ENCODE data around the gene BCLAF1.
A peak's percentile ranks its signal among the peaks of the same experiment; 100 is the strongest.

BCLAF1 gene

DNA sequence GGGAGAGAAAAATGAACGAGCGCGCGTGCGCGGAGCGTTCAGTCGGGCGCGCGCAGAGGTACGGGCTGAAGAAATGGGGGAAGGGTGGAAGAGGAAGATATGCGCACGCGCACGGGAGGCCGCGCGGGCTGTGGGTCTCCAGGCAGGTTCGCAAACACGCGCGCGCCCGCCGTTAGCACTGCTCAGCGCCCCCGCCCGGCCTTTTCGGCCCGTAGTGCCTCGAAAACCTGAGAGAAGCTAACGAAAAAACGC is 393 bp downstream of the BCLAF1 start:
- DNase-seq: peak; percentile 92
- Histone ChIP-seq H3K4me3 (ENCODE audit: low read depth, low read length) (peak overlapping the region; percentile 94), H3K36me3 (peaks cover 21% of the 10 kb centered on the region), H3K27ac (peak overlapping the region; percentile 99), H3K27me3 (ENCODE audit: insufficient read depth, low read depth, severe bottlenecking) (no peaks in the 10 kb centered on the region), H3K9me3 (ENCODE audit: severe bottlenecking) (no peaks in the 10 kb centered on the region)
- TF ChIP-seq, protein P1, sequence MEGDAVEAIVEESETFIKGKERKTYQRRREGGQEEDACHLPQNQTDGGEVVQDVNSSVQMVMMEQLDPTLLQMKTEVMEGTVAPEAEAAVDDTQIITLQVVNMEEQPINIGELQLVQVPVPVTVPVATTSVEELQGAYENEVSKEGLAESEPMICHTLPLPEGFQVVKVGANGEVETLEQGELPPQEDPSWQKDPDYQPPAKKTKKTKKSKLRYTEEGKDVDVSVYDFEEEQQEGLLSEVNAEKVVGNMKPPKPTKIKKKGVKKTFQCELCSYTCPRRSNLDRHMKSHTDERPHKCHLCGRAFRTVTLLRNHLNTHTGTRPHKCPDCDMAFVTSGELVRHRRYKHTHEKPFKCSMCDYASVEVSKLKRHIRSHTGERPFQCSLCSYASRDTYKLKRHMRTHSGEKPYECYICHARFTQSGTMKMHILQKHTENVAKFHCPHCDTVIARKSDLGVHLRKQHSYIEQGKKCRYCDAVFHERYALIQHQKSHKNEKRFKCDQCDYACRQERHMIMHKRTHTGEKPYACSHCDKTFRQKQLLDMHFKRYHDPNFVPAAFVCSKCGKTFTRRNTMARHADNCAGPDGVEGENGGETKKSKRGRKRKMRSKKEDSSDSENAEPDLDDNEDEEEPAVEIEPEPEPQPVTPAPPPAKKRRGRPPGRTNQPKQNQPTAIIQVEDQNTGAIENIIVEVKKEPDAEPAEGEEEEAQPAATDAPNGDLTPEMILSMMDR (IDR thresholded peaks at IDR 0.05; ENCODE audit: low read depth, low read length): no peak

DNA sequence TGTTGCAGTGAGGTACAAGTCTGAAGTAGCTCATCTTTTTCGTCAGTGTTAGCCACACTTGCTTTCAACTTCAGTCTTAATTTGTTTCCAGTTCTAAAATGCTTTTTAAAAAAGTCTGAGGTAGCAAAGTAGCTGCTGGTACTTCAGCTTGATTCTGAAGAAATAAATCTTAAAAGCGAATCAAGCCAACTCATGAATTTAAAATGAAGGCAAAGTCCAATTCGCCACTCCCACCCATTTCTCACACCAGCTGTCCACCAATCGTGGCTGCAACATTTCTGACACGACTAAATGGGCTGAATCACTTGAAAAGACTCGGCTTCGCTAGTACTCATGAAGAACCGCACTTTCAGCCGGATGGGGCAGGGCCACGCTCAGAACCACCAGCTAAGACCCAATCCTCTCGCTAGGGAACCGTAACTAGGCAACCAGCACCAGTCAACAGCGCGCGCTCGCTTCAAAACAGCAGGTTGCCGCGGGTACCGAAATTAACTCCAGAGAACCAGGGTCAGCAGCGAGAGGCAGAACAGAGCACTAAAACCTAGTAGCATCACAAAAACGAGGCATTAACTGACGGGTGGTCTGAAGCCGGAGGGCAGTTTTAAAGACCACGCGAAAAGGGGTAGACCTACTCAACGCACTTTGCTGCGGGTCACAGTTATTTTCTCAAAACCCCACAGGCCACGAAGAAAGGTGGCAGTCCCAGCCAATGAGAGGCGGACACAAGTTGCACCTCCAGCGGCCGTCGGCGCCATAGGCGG is 900 bp downstream of the BCLAF1 start:
- TF ChIP-seq, protein P1 (IDR thresholded peaks at IDR 0.05; ENCODE audit: low read depth, low read length): 0 out of 2 replicates have a peak, but pooled peaks have one; percentile 7
- DNase-seq: peak; percentile 63
- Histone ChIP-seq H3K9me3 (ENCODE audit: severe bottlenecking) (no peaks in the 10 kb centered on the region), H3K27me3 (ENCODE audit: insufficient read depth, low read depth, severe bottlenecking) (no peaks in the 10 kb centered on the region), H3K36me3 (peaks cover 21% of the 10 kb centered on the region), H3K27ac (peak overlapping the region; percentile 99), H3K4me3 (ENCODE audit: low read depth, low read length) (peak overlapping the region; percentile 94)

DNA sequence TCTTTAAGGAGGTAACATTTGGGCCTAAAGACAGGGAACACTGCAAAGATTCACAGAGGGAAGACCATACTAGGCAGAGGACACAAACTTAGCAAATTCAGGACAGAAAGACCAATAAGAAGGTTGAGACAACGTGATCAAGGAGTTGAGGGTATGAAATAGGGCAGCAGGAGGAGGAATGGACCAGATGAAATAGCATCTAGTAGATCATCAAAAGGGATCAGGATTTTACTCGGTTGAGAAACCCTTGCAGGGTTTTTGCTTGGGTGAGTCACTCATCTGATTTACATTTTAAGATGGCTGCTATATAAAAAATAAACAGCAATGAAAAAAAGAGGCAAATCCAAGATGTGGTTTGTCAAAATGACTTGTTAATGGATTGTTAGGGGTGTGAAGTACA is 4.7 kb downstream of the BCLAF1 start:
- peaks cover 42% of the 10 kb centered on the region for H3K36me3 ChIP-seq
- H3K27me3 ChIP-seq (ENCODE audit: insufficient read depth, low read depth, severe bottlenecking): no peaks in the 10 kb centered on the region
- DNase-seq: no peak
- TF ChIP-seq, protein P1 (IDR thresholded peaks at IDR 0.05; ENCODE audit: low read depth, low read length): no peak
- no peaks in the 10 kb centered on the region for H3K9me3 ChIP-seq (ENCODE audit: severe bottlenecking)
- no peak overlapping the region for H3K27ac ChIP-seq
- no peak overlapping the region for H3K4me3 ChIP-seq (ENCODE audit: low read depth, low read length)

DNA sequence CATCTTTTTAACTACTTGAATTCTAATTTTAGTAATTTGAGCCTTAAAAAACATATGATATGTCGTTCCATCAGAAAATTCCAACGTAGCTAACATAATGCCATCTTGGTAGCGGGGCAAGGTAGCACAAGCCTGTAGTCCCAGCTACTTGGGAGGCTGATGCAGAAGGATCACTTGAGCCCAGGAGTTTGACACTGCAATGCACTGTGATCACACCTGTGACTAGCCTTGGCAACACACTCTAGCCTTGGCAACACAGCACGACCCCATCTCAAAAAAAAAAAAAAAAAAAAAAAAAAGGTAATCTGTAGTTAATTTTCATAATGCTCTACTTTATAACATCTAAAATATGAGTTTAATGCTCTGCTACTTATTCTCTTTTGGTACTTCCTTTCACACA is 6.7 kb downstream of the BCLAF1 start:
- Histone ChIP-seq H3K9me3 (ENCODE audit: severe bottlenecking) (no peaks in the 10 kb centered on the region), H3K27ac (no peak overlapping the region), H3K4me3 (ENCODE audit: low read depth, low read length) (no peak overlapping the region), H3K27me3 (ENCODE audit: insufficient read depth, low read depth, severe bottlenecking) (no peaks in the 10 kb centered on the region), H3K36me3 (peaks cover 39% of the 10 kb centered on the region)
- TF ChIP-seq, protein P1 (IDR thresholded peaks at IDR 0.05; ENCODE audit: low read depth, low read length): no peak
- no peak for DNase-seq

DNA sequence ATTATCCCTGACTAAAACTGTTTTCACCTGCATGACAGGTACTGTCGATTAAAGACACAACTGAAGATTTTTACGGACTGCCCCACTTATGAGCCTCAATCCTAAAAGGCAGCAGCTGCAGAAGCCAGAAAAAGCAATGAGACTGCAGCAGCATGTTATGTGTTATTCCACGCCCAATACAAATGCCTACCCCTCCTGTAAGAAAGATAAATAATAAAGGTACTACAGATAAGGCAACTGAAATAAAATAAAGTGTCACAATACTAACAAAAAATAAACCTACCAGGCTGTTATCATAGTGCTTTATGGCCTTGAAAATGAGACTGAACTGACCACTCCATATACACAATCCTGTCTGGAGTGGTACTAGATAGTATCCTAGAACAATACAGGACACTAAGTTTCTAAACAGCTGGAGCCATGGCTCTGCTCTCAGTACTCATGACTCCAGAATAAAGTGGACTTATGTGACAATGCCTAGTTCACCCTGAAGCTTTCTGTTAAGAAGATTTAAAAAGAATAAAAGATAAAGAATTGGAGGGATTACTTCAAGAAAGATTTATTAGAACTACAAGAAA is 9.5 kb downstream of the BCLAF1 start:
- Histone ChIP-seq H3K36me3 (peaks cover 56% of the 10 kb centered on the region), H3K9me3 (ENCODE audit: severe bottlenecking) (no peaks in the 10 kb centered on the region), H3K27me3 (ENCODE audit: insufficient read depth, low read depth, severe bottlenecking) (no peaks in the 10 kb centered on the region), H3K27ac (no peak overlapping the region), H3K4me3 (ENCODE audit: low read depth, low read length) (no peak overlapping the region)
- TF ChIP-seq, protein P1 (IDR thresholded peaks at IDR 0.05; ENCODE audit: low read depth, low read length): no peak
- no peak for DNase-seq

DNA sequence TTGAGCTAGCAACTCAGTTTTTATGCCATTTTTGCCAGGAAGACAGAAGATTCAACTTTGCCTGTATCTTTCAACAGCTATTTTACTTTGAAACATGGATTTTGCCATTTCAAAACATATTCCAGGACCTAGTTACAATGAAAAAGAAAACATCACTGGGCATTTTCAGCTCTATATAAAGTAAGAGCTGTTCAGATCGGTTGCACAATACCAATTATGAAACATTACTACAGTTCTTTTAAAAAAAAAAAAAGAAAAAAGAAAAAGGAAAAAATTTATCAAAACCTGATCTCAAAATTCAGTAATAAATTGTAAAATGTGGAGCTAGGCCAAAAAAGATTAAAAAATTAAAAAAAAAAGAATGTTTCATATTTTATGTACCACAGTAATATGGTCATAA is 15.6 kb downstream of the BCLAF1 start:
- DNase-seq: no peak
- no peaks in the 10 kb centered on the region for H3K27me3 ChIP-seq (ENCODE audit: insufficient read depth, low read depth, severe bottlenecking)
- H3K4me3 ChIP-seq (ENCODE audit: low read depth, low read length): no peak overlapping the region
- peaks cover 86% of the 10 kb centered on the region for H3K36me3 ChIP-seq
- no peak overlapping the region for H3K27ac ChIP-seq
- TF ChIP-seq, protein P1 (IDR thresholded peaks at IDR 0.05; ENCODE audit: low read depth, low read length): no peak
- H3K9me3 ChIP-seq (ENCODE audit: severe bottlenecking): no peaks in the 10 kb centered on the region
